ENCODE measurements around the gene SEBOX.

Gene SEBOX

DNA sequence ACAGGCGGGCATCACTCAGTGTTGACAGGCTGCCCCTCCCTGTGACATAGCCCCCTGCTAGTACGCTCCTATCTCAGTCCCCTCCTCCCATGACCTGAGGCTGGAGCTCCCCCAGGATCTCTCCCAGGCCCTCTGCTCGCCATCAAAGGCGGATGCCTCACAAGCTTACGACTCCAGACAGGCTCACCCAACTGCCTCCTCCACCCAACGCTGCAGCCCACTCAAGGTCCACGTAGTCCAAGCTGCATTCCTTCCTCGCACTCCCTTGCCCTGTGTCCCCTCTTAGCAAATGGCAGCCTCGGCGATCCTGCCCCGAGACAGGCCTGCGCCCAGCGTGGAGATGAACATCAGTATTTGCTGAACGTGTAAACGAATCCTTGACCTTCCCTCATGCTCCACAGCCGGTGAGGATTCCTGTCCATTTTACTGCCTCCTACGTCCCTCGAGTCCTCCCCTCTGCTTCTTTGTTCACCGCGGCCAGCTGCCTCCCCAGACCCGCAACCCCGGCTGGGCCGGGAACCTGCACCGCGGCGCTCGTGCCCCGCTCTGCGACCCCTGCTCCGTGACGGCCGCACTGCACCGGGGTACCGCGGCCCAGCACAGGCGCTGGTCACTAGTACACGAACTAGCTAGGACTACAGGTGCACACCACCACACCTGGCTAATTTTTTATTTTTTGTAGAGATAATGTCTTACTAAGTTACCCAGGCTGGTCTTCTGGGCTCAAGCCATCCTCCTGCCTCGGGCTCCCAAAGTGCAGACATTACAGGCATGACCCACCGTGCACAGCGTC lies 46.8 kb downstream of the SEBOX start:
- DNase-seq: no peak

DNA sequence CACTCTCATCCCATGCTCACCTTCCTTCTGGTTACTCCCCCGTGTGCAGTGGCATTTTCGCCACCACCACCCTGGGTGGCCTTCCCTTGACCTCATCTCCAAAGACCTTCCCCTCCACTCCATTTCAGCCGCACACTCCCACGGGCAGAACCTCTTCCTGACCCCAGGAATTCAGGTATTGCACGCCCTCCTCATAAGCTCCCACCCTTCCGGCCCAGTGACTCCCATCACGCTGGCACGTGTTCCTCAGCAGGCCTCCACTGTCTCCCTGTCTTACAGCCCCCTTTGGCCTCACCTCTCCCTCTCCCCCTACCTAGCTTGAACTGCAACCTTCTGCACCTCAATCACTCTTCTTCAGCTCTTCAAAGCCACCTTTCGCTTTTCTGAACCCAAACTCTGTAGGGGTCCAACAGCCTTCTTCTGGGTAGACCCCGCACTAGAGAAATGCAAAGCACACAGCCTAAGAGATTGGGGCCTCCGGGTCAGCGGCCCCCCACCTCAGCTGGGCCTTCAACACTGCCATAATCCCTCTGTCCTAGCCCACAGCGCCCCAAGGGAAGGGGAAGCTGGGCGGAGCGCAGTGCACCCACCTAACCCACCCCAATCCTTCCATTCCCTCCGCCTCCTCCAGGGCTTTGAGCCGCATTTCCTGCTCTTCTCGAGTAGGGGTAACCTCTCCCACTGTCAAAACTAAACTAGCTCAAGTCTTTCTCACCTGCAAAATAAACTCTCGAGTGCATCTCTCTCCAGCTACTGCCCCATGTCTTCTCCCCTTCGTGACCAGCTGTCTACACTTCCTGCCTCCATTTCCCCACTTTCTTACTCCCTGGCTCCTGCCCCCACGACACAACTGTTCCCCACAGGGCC lies 47.7 kb downstream of the SEBOX start:
- DNase-seq: no peak

DNA sequence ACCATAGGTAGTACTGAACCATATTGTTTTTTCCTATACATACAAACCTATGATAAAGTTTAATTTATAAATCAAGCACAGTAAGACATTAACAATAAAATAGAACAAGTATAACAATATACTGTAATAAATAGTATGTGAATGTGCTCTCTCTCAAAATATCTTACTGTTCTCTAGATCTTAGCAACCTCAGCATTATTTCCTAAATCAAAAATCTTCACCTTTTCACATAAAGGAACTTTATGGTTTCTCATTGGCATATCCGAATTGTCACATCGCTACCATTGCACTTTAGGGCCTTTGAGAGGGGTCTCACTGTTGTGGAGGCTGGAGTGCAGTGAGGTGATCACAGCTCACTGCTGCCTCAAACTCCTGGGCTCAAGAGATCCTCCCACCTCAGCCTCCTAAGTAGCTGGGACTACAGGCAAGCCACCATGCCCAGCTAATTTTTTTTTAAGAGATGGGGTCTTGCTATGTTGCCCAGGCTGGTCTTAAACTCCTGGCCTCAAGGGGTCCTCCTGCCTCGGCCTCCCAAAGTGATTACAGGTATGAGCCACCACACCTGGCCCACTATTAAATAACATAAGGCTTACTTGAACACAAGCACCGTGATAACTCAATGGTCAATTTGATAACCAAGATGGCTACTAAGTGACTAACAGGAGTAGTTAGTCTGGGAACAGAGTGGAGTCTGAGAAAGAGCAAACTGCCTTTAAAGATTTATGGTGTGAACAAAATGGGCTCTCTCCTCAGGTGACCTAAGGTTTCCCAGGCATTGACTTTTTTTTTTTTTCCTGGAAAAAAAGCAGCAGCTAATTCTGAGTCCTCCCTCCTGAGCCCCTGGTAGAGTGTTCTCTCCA lies 48.9 kb downstream of the SEBOX start:
- no peak for DNase-seq

DNA sequence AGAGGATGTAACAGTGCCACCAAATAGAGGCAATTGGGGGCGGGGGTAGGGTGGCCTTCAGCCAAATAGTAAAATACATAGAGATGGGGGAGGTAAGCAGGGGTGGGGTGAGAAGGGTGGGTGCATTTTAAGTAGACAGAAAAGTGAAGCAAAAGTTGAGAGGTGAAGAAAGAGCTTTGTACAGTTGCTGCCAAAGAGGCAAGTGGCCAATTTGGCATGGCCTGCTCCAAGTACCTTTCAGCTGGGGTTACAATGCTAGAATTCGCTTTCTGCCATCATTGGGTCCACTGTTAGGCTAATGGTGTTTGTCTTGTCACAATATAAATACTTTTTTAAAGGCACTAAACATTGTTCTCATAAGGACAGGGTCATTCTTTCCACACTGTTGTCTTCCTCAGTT lies 51.2 kb downstream of the SEBOX start:
- no peak for DNase-seq

Data from stimulated activated CD4-positive, alpha-beta T cell treated with anti-CD3 and anti-CD28 coated beads, Interleukin-4, amount 100 ng/mL, for 1 hour (primary cell).